HG03135 (cell line): ENCODE data around the gene RGS3.

Source experiments
- ATAC-seq: cut with Tn5 transposase; IDR thresholded peaks from one replicate; pipeline ENCODE4 v1.9.1; 2021; ENCODE audit warnings: mild to moderate bottlenecking, moderate library complexity; ENCODE audit not compliant: unreplicated experiment

The RGS3 gene

DNA sequence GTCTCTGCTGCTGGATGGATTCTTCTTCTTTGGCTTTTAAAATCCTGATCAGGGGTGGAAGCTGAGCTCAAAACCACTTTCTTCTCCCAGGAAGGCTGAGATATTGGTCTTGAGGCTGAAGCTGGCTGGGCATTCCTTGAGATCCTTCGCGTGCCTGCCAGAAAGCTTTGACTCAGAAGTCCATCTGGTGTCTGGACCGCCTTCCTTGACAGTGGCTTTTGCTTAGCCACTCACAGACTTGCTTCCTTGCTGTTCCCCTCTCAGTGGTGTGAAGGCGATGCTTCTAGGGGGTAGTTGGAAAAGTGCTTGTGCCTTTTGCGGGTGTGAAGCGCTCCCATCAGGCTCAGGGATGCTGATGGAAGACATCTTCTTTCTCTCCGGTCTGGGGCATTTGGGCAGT is 45.9 kb downstream of the RGS3 start:
- no peak for ATAC-seq

DNA sequence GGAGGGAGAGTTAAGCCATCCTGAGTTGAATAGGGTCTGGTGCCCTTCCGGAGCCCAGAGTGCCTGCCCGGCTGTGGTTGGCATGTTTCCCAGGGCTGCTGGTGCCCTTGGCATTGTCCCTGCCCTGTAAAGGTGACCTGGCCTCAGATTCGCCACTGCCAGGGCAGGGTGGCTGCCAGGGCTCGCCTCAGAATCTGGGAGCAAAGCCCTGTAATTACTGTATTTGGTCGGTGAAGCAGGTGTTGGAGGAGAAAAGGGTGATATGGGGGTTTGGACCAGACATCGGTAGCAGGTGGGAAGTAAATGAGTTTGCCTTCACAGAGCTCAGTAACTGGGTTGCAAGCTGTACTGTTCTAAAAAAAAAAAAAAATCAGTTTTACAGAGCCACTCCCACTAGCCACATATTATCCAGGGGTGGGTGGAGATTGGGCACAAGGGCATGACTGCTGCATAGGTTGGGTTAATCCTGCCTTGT is 47.6 kb downstream of the RGS3 start:
- no peak for ATAC-seq

DNA sequence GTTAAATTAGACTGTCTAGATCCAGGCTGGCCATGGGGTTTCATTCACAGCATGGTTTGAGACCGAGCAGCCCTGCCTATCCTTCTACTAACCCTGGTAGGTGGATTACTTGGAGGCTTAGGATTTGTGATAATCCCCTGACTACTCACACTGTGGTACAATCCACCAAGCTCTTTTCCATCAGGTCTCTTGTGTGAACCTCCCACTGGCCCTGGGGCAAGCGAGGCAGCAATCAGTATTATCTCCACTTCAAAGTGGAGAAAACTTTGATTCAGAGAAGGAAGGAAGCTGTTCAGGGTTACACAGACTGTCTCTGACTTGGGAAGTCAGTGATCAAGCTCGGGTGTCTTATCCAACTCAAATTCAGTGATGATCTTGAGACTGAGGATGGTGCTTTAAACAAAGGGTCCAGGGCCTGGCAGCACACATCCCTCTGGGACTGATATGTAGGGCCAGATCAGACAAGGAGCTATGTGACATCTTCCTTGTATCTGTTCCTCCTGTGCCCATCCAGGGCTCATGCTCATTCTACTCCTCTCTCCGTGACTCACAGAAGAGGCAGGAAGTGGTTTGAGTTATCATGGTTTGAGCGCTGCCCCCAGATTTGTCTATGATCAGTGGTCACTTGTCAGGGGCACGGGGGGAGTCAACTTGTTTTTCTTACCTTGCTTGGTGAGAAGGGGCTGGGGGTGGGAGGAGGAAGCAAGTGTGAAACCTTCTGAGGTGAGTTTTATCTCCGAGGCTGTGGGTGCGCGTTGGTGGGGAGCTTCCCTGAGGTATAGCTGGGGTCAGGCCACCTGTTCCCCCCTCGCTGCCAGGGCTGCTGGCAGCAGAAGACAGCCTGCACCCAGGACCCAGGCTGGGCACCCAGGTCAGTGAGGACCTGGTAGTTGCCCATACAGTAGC is 48.6 kb downstream of the RGS3 start:
- no peak for ATAC-seq

DNA sequence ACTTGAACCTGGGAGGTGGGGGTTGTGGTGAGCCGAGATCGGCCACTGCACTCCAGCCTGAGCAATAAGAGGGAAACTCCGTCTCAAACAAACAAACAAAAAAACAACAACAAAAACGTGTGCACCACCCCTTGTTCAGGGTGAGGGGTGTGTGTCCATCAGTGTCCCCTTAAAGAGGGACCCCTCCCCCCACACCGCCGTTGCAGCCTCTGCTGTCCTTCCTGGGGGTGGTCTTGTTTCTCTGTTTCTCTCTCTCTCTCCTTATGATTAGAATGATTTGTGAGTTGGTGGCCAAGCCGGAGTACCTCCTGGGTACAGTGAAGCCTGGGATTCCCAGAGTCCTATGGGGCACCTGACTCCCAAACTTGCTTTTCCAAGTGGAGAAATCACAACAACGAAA is 49.6 kb downstream of the RGS3 start:
- no peak for ATAC-seq

DNA sequence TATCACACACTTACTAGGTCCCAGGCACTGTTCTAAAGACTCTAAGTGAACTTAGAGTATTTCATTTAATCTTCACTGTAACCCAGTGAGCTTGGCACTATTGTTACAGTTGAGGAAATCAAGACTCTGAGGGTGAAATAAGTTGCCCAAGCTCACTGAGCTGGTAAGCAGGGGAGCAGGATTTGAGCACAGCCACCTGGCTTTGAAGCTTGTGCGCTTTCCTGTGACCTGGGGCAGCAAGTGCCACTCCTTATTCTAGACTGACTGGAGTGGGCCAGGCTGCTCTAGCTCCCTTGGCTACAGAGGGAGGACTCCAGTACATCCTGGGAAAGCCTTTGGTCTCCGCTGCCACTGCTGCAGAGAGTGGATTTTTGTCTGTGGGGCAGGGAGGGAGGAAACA is 50.0 kb downstream of the RGS3 start:
- no peak for ATAC-seq

DNA sequence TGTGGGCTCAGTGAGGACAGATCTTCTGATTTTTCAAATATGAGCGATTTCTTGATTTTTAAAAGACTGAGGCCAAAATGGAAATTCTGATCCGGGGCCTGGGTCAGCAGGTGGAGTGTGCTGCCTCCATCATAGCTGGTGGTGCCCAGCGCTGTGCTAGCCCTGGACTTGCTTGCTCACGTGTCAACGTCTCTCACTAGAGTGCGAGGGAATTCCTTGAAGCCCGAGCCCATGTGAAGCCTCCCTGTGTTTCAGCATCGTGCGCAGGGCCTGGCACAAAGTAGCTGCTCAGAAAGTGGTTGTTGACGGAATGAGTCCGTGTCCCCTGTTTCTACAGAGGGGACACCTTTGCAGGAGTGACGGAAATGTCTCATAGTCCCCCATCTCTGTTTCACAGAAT is 50.5 kb downstream of the RGS3 start:
- ATAC-seq, result no peak

DNA sequence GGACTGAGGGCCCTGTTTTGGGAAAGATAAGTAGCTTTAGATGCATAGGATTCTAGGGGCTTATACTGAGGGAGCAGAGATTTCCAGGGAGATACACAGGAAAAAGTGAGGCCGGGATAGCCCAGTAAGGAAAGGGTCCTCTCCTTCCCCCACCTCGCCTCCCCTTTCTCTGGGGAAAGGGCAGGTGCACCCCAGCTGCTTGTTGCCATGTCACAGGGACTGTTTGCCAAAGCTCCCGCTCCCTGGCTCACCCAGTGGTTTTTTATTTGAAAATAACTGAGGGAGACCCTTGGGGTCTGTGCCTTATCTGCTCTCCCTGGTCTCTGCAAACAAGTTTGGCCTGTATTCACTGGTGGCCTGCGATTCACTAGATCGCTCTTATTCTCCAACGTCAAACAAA is 51.2 kb downstream of the RGS3 start:
- ATAC-seq, result no peak

DNA sequence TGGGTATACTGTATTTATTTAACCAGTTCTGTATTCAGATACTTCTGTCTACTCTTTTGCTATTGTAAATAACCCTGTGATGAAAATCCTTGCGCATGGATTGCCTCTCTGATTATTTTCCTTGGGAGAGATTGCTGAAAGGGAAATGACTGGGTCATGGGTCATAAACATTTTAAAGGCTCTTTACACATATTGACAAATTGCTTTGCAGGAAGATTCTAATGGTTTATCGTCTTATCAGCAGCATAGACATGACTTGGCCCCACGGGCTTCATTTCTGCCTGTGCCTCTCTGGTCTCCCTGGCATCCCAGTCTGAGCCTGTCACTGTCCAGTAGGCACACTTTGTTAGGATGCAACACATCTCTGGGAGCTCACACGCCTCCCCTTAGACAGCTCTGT is 52.3 kb downstream of the RGS3 start:
- no peak for ATAC-seq

DNA sequence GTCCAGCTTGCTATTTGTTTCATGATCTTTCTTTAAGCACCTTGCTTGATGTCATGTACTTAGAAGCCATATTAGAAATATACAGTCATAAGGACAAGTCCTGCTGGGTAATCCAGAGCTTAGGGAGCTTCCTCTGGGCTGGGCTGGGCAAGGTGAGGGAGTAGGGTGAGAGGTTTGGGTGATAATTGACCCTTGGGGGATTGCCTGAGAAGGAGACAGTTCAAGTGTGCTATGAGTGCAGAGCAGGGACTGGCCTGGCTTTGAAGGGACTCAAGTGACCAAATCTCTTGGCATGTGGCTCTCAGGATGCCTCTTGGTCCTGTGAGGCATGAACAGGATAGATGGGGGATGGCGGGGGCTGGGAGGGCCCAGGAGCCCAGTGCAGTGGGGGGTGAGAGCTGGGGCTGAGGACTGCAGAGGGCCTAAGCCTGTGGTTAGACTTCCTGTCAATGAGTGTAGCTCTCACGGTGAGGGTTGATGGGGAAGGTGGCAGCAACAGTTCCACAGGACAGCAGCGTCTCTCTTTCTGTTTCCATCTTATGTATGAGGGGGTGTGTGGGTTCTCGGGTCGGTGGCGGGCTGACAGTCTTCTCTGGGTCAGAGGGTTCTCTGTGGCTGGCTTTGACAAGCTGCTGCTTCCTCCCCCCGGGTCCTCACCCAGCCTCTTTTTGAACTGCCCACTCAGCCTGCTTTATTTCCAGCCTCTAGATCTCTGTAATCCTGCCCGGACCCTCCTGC is 53.5 kb downstream of the RGS3 start:
- ATAC-seq, result peak; percentile 90

DNA sequence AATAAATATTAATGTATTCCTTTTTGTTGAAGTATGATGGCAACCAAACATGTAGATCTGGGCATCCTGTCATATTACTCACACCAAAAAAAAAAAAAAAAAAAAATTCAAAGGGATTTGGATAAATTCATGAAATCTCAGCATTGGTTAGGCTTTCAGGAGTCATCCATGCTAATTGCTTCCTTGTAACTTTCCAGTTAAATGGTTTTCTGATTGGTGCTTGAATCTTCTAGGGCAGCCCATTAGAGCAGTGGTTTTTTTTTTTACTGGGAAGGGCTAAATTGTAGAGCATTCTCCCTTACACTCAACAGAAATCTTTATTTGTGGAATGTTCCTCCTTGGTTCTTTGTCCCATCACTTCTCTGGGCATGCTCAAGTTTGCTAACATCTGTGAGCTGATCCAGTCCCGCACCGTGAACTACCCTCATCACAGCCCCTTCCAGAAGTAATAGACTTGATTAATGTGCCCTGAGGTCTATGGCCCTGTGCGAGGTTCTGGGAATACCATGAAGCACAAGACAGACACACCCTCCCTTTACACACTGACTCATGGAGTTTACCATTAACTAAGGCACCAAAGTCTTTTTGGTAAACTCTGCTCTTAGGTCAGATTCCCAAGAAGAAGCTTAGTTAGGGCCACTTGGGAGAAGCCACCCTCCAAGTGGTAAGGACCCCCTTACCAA is 56.0 kb downstream of the RGS3 start:
- ATAC-seq, result no peak

DNA sequence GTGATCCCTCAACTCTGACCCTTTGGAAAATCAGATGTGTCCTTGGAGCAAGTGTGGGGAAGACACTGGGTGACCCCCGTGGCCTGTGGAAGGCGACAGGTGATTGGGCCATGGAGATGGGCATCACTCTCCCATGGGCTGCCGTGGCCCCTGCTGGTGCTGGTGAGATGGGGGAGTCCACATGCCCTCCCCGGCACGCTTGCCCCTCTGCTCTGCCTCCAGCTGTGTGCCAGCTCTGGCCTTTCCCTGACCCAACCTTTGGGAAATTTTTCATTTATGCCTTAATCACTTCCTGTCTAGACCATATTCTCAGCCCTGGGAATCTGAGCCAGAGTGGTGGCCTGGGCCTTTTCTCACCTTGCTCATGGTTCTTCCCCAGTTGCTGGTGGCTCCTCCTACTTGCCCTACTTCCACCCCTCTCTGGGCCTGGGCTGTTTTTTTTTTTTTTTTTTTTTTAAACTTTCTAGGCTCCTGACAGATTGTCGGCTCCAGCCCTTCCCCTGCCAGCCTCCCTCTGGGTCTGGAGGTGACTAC is 56.6 kb downstream of the RGS3 start:
- ATAC-seq, result no peak

DNA sequence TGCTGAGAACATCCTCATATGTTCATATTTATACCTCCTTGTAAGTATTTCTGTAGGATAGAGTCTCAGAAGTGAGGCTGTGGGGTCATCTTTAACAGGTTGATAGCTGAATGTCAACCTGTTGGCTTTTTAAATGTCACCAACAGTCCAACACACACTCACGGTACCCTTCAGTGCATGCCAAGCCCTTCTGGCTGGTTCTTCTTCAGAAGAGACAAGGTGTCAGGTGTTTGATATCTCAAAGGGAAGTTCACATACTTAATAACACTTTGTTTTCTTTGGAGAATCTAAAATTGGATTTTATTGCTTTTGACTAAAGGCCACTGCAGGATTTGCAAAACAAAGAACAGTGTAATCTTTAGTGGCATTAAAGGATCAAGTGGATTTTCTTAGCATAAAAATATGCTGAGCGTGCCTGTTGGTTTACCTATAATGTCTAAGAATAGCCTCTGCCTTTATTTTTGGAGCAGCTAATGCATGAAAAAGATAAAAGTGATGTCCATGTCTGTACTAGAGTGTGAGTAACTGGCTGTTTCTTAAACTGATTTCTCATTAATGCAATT is 58.2 kb downstream of the RGS3 start:
- no peak for ATAC-seq

DNA sequence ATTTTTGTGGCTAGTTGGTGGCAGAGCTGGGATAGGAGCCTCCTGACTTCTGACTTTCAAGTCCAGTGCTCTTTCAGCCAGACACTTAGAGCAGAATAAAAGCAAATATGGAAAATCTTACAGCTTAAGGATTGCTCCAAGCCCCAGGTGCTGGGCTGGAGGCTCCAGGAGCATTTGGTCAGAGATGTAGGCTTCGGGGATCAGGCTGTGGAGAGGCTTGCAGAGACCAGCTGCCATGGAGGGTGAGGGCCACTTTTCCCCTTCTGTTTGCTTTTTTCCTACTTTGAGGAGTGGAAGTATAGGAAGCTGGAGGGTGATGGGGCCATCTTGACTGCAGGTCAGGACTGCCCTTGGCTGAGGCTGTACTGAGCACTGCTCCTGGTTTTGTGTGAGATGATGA is 58.9 kb downstream of the RGS3 start:
- no peak for ATAC-seq

DNA sequence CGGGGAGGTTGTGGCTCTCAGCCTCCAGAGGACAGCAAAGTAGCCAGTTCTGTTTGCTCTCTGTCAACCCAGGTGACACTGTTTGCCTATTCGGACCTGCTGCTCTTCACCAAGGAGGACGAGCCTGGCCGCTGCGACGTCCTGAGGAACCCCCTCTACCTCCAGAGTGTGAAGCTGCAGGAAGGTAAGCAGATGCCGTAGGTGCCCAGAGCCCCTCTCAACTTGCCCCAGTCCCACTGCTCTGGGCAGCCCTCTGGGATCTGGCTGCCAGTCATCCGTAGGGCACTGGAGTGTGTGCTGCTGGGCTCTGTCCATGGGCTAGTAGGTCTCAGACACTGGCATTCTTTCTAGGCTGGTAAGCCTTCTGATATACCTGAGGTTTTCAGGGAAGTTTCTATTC is 59.3 kb downstream of the RGS3 start:
- no peak for ATAC-seq

DNA sequence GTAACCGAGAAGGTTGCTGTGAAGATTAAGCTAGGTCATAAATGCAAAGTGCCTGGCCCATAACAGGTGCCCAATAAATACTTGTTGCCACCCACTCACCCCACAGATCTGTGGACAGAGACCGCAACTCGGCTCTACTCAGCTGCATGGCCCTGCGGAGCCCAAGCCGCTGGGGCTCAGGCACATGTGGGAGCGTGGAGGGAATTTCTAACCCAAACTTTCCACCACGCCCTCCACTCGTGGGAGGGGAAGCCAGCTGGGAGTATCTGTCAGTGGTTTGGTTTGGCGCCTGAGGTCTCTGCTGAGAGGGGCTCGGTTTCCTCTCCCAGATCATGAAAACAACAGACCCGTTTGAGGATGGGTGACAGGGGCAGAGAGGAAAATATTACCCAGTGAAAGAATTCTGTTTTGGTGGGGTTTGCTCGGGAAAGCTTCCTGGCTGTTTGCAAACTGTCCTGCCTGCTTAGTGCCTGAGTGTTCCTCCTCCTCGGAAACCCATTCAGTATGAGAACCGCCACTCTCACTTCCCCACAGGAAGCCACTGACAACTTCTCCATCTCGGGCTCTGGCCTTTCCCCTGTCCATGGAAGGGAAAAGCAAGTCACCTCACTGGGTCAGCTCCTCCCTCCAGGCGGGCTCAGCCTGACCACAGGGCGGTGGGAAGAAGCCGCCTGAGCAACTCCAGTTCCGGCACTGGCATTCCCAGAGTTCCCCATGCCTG is 60.1 kb downstream of the RGS3 start:
- peak; percentile 79 for ATAC-seq

DNA sequence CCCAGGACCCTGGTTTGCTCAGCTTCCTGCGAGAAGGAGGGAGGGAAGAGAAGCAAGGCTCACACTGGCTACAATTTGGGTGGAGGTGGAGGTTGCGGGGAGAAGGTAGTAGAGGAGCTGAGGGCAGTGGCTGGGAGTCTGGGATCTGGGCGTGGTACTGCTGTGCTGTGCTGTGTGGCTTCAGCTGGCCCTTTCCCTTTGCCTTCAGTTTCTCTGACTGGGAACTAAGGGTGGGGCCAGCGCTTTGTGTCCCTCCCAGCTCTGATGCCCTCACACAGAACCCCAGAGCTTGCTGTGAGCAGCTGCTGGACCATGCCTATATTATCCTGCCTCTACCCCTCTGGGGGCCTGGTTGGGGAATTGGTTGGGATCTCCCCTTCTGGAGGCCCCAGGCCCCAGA is 60.9 kb downstream of the RGS3 start:
- no peak for ATAC-seq

DNA sequence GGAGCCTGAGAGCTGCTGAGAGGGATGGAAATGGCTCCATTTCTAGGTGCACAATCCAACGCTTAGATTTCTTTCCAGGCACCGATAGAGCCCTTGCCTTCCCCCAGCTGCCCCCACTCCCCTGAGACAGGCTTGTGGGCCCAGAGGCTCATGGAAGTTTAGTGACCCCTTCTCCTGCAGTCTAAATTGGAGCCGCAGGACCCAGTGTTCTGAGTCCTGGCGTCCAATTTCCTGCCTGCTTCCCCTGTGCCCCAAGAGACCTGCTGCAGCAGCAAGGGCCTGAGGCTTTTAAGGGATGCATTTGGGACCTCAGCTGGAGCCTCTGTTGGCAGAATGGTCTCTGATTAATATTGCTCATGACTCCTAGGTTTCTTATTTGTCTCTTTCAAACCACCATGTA is 61.7 kb downstream of the RGS3 start:
- no peak for ATAC-seq

DNA sequence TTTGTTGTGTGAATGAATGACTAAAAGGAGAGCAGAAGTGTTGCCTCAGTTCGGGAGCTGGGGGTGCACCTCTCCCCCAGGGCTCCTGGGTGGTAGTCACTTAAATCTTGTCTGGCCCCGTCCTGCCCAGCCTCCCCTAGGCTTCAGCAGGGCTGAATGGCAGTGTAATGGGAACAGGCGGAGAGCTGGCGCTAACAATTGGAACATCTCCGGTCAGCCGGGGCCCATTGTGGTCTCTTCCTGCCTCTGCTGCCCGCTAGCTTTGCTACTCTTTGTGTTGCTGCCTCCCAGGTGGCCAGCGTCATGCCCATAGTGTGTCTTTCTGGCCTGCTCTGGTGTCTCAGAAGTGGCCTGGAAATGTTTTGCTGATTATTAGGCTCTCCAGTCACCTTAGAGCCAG is 62.3 kb downstream of the RGS3 start:
- no peak for ATAC-seq

DNA sequence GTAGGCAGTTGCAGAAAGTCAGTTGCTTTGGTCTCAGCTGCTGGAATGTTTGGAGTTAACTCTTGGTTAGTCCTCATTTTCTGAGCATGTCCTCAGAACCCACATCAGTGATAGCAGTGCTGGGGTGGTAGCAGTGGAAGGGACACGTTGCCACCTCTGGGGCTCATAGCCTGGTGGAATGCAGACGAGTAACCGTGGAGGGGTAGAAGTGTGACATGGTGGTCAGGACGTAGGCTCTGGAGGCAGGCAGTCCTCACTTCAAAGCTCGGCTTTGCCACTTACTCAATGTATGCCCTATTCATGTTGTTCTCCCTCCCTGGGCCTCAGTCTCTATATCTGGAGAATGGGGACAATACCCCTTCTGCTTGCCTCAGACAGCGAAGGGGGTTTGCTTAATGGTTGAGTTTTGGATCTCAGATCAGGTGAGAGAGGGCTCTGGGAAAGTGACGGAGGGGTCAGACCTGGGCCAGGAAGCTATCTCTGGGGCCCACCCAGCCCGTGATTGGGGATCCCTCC is 62.8 kb downstream of the RGS3 start:
- ATAC-seq, result no peak

DNA sequence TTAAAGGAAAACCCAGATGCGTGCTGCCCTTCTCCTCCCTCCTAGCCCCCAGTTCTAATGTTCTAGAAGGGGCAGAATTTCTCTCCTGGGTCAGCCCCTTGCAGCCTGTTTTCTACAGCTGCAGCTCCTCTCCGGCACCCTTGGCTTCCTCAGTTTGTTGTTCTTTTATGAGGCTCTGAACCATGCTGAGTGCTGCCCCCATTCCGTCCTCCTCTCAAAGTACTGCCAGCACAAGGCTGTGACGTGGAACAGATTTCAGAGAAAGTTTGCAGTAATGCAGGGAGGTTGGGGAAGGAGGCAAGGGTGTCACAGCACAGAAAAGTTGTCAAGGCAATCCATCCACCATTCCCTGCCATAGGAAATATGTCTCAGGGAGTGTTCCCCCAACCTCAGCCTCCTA is 63.3 kb downstream of the RGS3 start:
- ATAC-seq, result no peak
